HG02884 (cell line): ENCODE measurements around the gene ALS2.

Source experiments
- ATAC-seq: cut with Tn5 transposase; IDR thresholded peaks from one replicate; pipeline ENCODE4 v1.9.1; 2021; ENCODE audit warnings: mild to moderate bottlenecking, moderate library complexity; ENCODE audit not compliant: unreplicated experiment

Gene ALS2

DNA sequence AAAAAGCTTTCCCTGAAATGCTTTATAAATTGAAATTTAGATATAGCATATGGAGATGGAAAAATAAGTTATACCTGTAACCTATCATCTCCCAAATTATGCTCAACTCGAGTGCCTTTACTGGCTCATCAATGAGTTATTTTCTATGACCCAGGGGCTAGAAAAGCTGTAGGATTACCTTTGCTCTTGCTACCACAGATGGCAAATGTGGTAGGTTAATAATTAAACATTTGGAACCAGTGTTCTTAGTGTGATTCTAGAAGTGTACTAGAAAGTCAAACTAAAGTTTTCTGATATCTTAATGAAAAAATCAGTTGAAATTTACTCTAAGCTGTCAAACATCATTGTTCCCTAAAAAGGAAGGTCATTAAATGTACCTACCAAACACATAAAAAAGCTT, 22.5 kb downstream of the ALS2 start:
- no peak for ATAC-seq

DNA sequence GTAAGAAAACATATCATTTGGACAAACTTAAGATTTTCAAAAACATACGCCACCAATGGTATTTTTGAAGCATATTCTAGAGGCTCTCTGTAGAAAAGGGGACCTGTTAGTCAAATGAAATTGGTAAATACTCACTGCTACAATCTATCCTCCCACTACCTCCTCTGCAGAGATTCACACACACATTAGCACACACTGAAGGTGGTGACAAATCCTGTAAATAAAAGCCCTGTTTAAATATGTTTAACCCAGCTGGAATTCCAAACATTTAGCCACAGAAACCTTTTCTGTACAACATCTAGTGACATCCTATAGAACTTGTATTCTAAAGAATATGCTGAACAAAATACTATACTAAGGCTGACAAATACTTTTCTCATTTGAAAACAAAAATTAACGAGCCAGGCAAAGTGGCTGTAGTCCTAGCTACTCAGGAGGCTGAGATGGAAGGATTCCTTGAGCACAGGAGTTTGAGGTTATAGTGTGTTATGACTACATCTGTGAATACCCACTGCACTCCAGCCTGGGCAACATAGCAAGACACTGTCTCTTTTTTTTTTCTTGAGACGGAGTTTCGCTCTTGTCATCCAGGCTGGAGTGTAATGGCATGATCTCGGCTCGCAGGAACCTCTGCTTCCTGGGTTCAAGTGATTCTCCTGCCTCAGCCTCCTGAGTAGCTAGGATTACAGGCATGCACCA, 25.9 kb downstream of the ALS2 start:
- ATAC-seq, result no peak

DNA sequence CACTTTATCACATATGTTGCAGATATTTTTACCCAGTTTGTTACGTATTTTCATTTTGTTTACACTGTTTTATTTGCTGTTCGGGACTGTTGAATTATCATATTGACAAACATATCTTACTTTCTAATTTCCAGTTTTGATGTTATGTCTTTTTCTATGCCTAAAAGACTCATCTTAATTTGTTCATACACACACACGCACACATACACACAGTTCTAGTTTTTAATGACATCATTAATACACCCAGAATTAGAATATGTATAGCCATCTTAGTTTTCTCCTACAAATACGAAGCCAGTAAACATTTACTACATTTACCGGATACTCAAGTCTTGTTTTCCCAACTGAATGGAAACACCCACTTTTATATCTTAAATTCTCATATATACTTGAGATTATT, 29.2 kb downstream of the ALS2 start:
- ATAC-seq, result no peak

- no peak for ATAC-seq
Measured at GRCh38 chr2:201746551-201746950, 34.2 kb downstream of the ALS2 start.

DNA sequence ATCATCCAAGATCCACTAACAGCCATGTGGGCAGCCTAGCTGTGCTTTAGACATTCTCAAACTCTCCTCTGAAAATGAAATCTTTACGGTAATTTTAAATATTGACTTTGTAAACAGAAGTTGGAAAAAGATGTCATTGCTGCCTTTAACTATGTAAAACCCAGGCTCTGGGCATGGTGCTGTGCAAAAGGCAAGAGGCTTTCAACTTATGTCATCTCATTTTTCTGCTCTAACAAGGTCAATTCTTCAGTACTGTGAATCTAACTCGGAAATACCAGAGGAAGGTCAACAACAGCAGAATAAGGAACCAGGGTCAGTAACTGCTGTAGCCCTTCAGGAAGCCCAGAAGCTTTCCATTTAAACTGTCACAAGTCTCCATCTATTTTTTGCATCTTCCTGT, 45.2 kb downstream of the ALS2 start:
- no peak for ATAC-seq

DNA sequence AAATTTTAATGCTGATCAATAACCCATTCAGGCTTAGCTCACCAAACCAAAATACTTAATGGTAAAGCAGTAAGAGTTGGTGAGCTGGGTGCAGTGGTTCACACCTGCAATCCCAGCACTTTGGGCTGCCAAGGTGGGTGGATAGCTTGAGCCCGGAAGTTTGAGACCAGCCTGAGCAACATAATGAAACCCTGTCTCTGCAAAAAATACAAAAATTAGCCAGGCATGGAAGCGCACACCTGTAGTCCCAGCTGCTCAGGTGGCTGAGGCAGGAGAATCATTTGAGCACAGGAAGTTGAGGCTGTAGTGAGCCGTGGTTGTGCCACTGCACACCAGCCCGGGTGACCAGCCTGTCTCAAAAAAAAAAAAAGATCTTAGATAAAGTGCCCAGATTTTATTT, 46.6 kb downstream of the ALS2 start:
- ATAC-seq, result no peak

DNA sequence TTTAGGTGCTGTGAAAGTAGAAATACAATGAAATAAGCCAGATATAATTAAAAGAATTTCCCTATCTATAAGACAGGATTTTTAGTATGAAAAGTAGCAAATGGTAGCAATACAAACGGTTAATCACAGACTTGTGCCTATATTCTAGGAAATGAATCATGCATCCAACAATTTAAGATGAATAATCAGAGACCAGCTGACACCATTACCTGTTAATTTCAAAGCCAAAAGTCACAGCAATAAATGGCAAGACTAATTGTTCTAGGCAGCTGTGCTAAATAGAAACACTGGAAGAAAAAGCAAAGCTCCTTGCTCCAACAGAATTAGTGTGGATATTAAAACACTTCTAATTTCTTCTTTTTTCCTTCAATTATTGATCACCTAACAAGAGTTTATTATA, 47.2 kb downstream of the ALS2 start:
- ATAC-seq, result no peak

- no peak for ATAC-seq
Measured at GRCh38 chr2:201730651-201731285, 50.0 kb downstream of the ALS2 start.

DNA sequence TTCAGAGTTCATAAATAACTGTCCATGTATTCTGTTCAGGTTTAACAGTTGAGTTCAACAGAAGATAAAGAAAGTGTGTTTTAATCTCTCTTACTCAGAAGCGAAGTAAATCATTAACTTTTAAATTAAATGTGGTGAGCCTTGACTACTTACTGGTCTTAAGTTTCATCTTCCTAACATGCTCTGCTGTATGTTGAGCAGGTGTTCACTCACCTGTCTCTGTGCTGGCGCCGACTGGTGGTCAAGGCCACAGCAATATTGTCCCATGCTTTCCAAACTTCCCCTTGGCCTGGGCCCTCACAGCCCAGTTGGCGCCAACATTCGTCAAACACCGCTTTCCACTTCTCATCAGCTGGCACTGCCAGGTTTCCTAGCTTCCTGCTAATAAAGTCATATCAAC, 65.3 kb downstream of the ALS2 start:
- ATAC-seq, result no peak

DNA sequence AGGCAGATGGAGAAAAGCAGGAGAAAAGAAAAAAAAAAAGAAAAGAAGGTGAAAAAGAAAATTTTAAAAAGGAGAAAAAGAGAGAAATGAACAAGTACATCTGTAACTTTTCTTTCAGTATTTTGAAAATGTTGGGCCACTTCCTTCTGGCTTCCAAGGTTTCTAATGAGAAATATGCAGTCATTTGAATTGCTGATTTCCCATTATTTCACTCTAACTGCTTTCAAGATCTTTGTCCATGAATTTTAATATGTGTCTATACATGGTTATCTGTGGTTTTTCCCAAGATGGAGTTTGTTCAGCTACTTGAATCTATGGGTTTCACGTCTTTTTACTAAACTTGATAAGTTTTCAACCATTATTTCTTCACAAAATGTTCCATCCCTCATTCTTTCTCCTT, 68.0 kb downstream of the ALS2 start:
- ATAC-seq, result no peak

DNA sequence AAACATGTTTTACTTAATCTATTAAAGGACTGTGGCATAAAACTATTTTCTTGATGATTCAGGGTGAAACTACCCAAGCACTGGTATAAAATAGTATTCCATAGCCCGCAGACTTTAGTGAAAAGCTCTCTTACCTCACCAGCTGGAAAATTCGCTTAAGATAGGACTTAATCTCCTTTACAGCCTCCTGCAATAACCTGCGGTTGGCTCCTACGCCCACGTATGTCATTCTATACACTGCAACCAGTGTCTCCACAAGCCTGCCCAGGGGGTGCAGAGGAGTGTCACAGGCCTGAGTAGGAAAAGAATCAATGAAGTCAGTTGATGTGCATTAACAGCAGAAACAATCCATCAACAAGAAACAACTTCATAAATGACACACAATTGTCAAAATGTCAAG, 71.0 kb downstream of the ALS2 start:
- ATAC-seq, result no peak

DNA sequence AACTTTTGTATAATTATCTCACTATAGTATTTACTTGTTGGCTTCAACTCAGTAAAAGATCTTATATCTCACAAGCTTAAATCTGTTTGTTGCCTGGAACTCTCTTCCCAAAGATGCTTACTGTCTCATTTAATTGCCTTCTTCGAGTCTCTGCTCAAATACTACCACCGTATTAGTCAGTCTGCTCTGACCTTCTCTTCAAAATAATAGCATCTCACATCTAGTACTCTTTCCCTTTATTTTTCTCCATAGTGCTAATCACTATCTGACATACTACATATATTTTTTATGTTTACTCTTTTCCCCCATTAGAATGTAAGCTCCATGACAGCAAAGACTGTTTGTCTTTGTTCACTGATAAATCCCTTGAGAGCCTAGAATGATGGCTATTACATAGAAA, 71.7 kb downstream of the ALS2 start:
- ATAC-seq, result no peak

- ATAC-seq, result no peak
Measured at GRCh38 chr2:201707753-201708152, 73.0 kb downstream of the ALS2 start.

DNA sequence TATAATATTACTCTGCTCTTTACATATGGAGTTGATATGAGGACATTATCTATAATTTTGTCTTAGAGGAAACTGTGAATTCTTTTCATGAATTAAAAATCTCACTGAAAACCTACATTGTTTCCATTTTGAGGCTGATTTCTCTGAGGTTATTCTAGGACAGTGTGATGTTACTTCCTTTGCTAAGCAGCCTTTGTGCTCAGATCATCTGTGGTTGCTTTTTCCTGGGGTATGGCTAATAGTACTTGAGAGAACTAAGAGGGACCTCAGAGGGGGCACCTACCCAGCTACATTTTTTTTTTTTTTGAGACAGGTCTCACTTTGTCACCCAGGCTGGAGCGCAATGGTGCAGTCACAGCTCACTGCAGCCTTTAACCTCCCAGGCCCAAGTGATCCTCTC, 73.6 kb downstream of the ALS2 start:
- no peak for ATAC-seq

GRCh38 chr2:201704536-201704935, 76.2 kb downstream of the ALS2 start:
- no peak for ATAC-seq

GRCh38 chr2:201701646-201702045, 79.1 kb downstream of the ALS2 start:
- ATAC-seq, result no peak

GRCh38 chr2:201699416-201699815, 81.3 kb downstream of the ALS2 start:
- ATAC-seq, result no peak

- no peak for ATAC-seq
Measured at GRCh38 chr2:201698588-201699226, 82.0 kb downstream of the ALS2 start, which contains the start of gene MPP4. TSS of gene MPP4 (minus strand) at chr2:201698644. CDS start at chr2:201693954, 4,690 bp downstream.

GRCh38 chr2:201697899-201698298, 82.8 kb downstream of the ALS2 start:
- no peak for ATAC-seq

DNA sequence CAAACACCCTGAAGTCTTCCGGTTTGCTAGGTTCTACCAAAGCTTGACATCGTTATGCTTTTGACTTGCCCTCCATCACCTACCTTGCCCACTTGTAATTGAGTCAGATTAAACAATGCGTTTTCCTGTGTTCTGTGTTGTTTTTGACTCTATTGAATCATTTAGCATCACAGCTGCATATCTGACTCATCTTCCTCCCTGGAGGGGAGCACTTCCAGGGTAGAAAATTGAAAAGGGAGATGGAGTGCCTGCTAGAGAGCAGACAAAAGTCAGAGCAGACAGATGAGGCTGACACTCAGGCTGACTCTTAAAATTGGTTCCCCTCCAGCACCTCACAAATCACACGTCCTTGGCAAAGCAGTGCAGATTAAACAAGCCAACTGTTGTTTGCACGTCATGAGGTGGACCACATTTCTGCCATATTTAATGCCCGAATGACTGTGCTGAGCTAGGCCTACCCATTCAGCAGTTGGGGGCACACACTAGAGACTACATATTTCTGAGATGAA, 84.5 kb downstream of the ALS2 start:
- no peak for ATAC-seq

DNA sequence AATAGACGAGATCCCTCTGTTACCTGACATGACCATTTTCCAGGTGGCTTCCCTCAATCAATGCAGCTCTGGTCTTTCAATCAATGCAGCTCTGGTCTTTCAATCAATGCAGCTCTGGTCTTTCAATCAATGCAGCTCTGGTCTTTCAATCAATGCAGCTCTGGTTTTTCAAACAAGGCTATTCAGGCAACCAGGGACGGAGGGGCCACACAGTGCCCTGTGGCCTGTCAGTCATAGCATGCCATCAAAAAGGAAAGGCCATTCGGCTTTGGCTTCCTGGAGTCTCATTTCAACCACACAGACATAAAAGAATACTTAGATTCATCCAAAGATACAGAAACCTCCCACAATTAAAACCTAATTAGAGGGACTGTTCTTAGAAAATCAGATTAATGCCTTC, 95.6 kb downstream of the ALS2 start:
- no peak for ATAC-seq

GRCh38 chr2:201680743-201681142, 100.0 kb downstream of the ALS2 start:
- ATAC-seq, result no peak
